Mammary epithelial cell (primary cell): ENCODE results near the gene MDGA2.

Source experiments
- EZH2 ChIP-seq: IDR thresholded peaks from 2 replicates; pipeline ENCODE4 v1.6.1; 2012; ENCODE audit warnings: low read length, inconsistent platforms, borderline replicate concordance
- TF ChIP-seq, protein P1 (sequence below), 2 donors: IDR thresholded peaks in 1 of 2; conservative IDR thresholded peaks in 1 of 2; 2 replicates each; pipeline ENCODE4 v1.5.1; 2011 to 2012; ENCODE audit warnings: inconsistent platforms in 2 of 2, low read length in 2 of 2, mild to moderate bottlenecking in 2 of 2, control low read depth in 1 of 2, low read depth in 1 of 2; ENCODE audit not compliant: insufficient read depth in 1 of 2; ENCODE audit errors: extremely low read depth in 1 of 2

GRCh38 chr14:46818147-46818546 is 857.3 kb downstream of the MDGA2 start:
- TF ChIP-seq, protein P1, sequence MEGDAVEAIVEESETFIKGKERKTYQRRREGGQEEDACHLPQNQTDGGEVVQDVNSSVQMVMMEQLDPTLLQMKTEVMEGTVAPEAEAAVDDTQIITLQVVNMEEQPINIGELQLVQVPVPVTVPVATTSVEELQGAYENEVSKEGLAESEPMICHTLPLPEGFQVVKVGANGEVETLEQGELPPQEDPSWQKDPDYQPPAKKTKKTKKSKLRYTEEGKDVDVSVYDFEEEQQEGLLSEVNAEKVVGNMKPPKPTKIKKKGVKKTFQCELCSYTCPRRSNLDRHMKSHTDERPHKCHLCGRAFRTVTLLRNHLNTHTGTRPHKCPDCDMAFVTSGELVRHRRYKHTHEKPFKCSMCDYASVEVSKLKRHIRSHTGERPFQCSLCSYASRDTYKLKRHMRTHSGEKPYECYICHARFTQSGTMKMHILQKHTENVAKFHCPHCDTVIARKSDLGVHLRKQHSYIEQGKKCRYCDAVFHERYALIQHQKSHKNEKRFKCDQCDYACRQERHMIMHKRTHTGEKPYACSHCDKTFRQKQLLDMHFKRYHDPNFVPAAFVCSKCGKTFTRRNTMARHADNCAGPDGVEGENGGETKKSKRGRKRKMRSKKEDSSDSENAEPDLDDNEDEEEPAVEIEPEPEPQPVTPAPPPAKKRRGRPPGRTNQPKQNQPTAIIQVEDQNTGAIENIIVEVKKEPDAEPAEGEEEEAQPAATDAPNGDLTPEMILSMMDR (conservative IDR thresholded peaks at IDR 0.05 in 1 of 2, IDR thresholded peaks at IDR 0.05 in 1 of 2; ENCODE audit: extremely low read depth in 1 of 2, insufficient read depth in 1 of 2, low read depth in 1 of 2, low read length in 2 of 2), result no peak
- TF ChIP-seq EZH2, result no peak
